Measurements from ENCODE around the gene SCN9A.

- TF ChIP-seq SIN3A (IDR thresholded peaks at IDR 0.05; ENCODE audit: borderline replicate concordance, insufficient read depth, low read length) = no peak
- TF ChIP-seq POLR2AphosphoS5 (IDR thresholded peaks at IDR 0.05; ENCODE audit: low read depth, low read length) = no peak
- no peak for TF ChIP-seq TAF1 (IDR thresholded peaks at IDR 0.05; ENCODE audit: borderline replicate concordance, insufficient read depth, low read length)
- TF ChIP-seq, protein P1, sequence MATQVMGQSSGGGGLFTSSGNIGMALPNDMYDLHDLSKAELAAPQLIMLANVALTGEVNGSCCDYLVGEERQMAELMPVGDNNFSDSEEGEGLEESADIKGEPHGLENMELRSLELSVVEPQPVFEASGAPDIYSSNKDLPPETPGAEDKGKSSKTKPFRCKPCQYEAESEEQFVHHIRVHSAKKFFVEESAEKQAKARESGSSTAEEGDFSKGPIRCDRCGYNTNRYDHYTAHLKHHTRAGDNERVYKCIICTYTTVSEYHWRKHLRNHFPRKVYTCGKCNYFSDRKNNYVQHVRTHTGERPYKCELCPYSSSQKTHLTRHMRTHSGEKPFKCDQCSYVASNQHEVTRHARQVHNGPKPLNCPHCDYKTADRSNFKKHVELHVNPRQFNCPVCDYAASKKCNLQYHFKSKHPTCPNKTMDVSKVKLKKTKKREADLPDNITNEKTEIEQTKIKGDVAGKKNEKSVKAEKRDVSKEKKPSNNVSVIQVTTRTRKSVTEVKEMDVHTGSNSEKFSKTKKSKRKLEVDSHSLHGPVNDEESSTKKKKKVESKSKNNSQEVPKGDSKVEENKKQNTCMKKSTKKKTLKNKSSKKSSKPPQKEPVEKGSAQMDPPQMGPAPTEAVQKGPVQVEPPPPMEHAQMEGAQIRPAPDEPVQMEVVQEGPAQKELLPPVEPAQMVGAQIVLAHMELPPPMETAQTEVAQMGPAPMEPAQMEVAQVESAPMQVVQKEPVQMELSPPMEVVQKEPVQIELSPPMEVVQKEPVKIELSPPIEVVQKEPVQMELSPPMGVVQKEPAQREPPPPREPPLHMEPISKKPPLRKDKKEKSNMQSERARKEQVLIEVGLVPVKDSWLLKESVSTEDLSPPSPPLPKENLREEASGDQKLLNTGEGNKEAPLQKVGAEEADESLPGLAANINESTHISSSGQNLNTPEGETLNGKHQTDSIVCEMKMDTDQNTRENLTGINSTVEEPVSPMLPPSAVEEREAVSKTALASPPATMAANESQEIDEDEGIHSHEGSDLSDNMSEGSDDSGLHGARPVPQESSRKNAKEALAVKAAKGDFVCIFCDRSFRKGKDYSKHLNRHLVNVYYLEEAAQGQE (IDR thresholded peaks at IDR 0.05; ENCODE audit: insufficient read depth in 1 of 2, low read depth in 2 of 2, low read length in 2 of 2) = no peak
- no peak for TF ChIP-seq FOXP2 (optimal IDR thresholded peaks at IDR 0.05; ENCODE audit: borderline replicate concordance, extremely low read depth, extremely low read length, insufficient read depth)
Measured at GRCh38 chr2:166270376-166270775, 105.4 kb downstream of the SCN9A start.
